ENCODE measurements around the gene NDUFAF8.

NDUFAF8 gene

GRCh38 chr17:81197409-81197795 is 41.7 kb upstream of the NDUFAF8 start:
- H4K20me1 ChIP-seq (ENCODE audit: control insufficient read depth, insufficient read depth, low read depth, low read length), result no peaks in the 10 kb centered on the region
- H3K4me2 ChIP-seq (ENCODE audit: low read length), result no peak overlapping the region
- H3F3A ChIP-seq (ENCODE audit: control insufficient read depth, insufficient read depth), result no peaks in the 10 kb centered on the region
- H3K4me3 ChIP-seq (ENCODE audit: low read length), result no peak overlapping the region
- peaks cover 6% of the 10 kb centered on the region for H3K4me1 ChIP-seq (ENCODE audit: control insufficient read depth, low read length)
- TF ChIP-seq CTCF (IDR thresholded peaks at IDR 0.05; ENCODE audit: low read depth, low read length, poor library complexity, severe bottlenecking), result no peak
- no peak for TF ChIP-seq EZH2phosphoT487 (IDR thresholded peaks at IDR 0.05; ENCODE audit: borderline replicate concordance, low read length)
- H3K9me2 ChIP-seq (replicated peaks; ENCODE audit: control insufficient read depth, low read length), result no peaks in the 10 kb centered on the region
- H3K36me3 ChIP-seq (ENCODE audit: control insufficient read depth, low read length), result no peaks in the 10 kb centered on the region
- H3K27me3 ChIP-seq (ENCODE audit: control insufficient read depth, low read length), result no peaks in the 10 kb centered on the region
- H3K9me3 ChIP-seq (ENCODE audit: control insufficient read depth, insufficient read depth, low read length), result no peaks in the 10 kb centered on the region
- no peak overlapping the region for H3K27ac ChIP-seq (ENCODE audit: low read depth, low read length)
- no peaks in the 10 kb centered on the region for H3K79me2 ChIP-seq (ENCODE audit: control insufficient read depth, low read length)

DNA sequence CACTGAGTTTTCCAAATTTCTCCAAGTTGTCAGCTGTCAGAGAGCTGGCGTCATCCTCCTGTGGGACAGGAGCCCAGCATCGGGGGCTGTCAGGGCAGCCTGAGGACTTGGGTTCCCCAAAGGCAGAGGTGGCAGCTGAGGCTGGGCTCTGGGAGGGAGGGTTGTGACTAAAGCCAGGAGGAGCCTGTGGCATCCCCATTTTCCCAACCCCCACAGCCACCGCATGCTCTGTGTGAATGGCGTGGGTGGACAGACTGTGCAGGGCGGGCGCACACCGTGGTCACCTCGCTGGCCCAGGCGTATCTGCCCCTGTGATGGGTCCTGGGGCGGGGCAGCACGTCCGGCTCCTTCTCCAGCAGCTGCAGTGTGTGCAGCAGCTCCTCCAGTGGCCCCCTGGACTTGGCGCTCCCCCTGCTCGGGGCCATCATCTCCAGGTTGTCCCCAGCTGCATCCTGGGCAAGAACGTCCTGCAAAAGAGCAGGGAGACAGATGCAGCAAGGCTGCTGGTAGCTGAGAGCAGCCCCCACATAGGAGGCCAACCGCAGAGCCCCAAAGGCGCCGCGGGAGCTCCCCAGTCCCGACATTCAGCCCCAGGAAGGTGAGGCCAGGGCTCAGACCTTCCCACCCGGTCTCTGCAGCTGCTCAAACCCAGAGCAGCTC is 41.2 kb upstream of the NDUFAF8 start:
- Histone ChIP-seq H3F3A (ENCODE audit: control insufficient read depth, insufficient read depth) (no peaks in the 10 kb centered on the region), H3K4me1 (ENCODE audit: control insufficient read depth, low read length) (peaks cover 6% of the 10 kb centered on the region), H4K20me1 (ENCODE audit: control insufficient read depth, insufficient read depth, low read depth, low read length) (no peaks in the 10 kb centered on the region), H3K36me3 (ENCODE audit: control insufficient read depth, low read length) (no peaks in the 10 kb centered on the region), H3K27me3 (ENCODE audit: control insufficient read depth, low read length) (no peaks in the 10 kb centered on the region), H3K79me2 (ENCODE audit: control insufficient read depth, low read length) (no peaks in the 10 kb centered on the region), H3K4me2 (ENCODE audit: low read length) (no peak overlapping the region), H3K9me2 (replicated peaks; ENCODE audit: control insufficient read depth, low read length) (no peaks in the 10 kb centered on the region), H3K4me3 (ENCODE audit: low read length) (no peak overlapping the region), H3K9me3 (ENCODE audit: control insufficient read depth, insufficient read depth, low read length) (no peaks in the 10 kb centered on the region), H3K27ac (ENCODE audit: low read depth, low read length) (no peak overlapping the region)
- TF ChIP-seq CTCF (IDR thresholded peaks at IDR 0.05; ENCODE audit: low read depth, low read length, poor library complexity, severe bottlenecking) (no peak), EZH2phosphoT487 (IDR thresholded peaks at IDR 0.05; ENCODE audit: borderline replicate concordance, low read length) (no peak)

DNA sequence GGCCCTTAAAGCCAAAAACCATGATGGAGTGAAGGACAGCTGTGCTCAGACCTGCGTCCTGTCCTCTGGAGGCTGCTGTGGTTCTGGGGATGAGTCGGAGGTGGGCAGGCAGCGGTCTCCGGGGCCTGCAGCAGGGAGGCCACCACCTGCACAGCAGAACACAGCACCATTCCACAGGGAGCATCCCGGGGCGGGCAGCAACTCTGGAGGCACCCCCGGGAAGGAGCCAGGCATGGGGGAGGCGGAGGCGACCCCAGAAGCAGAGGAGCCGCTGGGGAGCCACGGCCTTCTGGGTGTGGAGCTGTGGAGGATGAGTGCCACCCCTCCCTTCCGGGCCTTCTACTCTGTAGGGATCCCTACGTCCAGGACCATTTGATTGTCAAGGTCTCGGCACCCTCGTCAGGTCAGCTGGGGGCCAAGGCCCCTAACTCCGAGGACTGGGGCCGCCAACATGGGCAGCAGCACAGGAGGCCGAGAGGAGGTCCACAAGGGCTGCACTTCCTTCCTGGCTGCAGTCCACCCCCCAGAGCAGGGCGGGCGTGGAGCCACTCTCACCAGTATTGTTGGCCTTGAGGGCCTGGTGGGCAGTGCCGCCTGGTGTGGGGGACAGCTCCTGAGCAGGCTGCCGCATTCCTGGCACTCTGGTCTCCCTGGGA is 40.2 kb upstream of the NDUFAF8 start:
- no peaks in the 10 kb centered on the region for H4K20me1 ChIP-seq (ENCODE audit: control insufficient read depth, insufficient read depth, low read depth, low read length)
- H3K9me2 ChIP-seq (replicated peaks; ENCODE audit: control insufficient read depth, low read length), result no peaks in the 10 kb centered on the region
- H3K4me1 ChIP-seq (ENCODE audit: control insufficient read depth, low read length), result peaks cover 6% of the 10 kb centered on the region
- H3K36me3 ChIP-seq (ENCODE audit: control insufficient read depth, low read length), result no peaks in the 10 kb centered on the region
- H3F3A ChIP-seq (ENCODE audit: control insufficient read depth, insufficient read depth), result no peaks in the 10 kb centered on the region
- H3K79me2 ChIP-seq (ENCODE audit: control insufficient read depth, low read length), result no peaks in the 10 kb centered on the region
- no peaks in the 10 kb centered on the region for H3K9me3 ChIP-seq (ENCODE audit: control insufficient read depth, insufficient read depth, low read length)
- TF ChIP-seq EZH2phosphoT487 (IDR thresholded peaks at IDR 0.05; ENCODE audit: borderline replicate concordance, low read length), result no peak
- no peak overlapping the region for H3K4me2 ChIP-seq (ENCODE audit: low read length)
- no peak overlapping the region for H3K4me3 ChIP-seq (ENCODE audit: low read length)
- H3K27me3 ChIP-seq (ENCODE audit: control insufficient read depth, low read length), result no peaks in the 10 kb centered on the region
- no peak overlapping the region for H3K27ac ChIP-seq (ENCODE audit: low read depth, low read length)

DNA sequence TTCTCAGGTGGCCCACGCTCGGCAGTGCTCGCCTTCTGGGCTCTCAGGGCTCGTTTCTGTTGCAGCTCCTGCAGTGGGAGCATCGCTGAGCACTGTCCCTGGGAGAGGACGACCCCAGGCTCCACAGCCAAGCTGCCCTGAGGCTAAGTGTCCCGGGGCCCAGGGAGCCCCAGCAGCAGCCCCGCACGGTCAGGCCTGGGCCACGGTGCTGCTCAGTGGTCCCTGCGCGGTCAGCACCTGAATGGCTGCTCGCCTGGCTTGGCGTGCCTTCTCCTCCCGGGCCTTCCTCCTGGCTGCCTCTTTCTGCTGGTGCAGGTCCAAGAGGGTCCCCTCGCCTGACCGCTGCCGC is 39.7 kb upstream of the NDUFAF8 start:
- Histone ChIP-seq H3K4me3 (ENCODE audit: low read length) (no peak overlapping the region), H3K9me2 (replicated peaks; ENCODE audit: control insufficient read depth, low read length) (no peaks in the 10 kb centered on the region), H3K9me3 (ENCODE audit: control insufficient read depth, insufficient read depth, low read length) (no peaks in the 10 kb centered on the region), H3K36me3 (ENCODE audit: control insufficient read depth, low read length) (no peaks in the 10 kb centered on the region), H3K4me1 (ENCODE audit: control insufficient read depth, low read length) (peaks cover 6% of the 10 kb centered on the region), H3K27ac (ENCODE audit: low read depth, low read length) (no peak overlapping the region), H4K20me1 (ENCODE audit: control insufficient read depth, insufficient read depth, low read depth, low read length) (no peaks in the 10 kb centered on the region), H3K4me2 (ENCODE audit: low read length) (no peak overlapping the region), H3F3A (ENCODE audit: control insufficient read depth, insufficient read depth) (no peaks in the 10 kb centered on the region), H3K79me2 (ENCODE audit: control insufficient read depth, low read length) (no peaks in the 10 kb centered on the region), H3K27me3 (ENCODE audit: control insufficient read depth, low read length) (no peaks in the 10 kb centered on the region)
- no peak for TF ChIP-seq CTCF (IDR thresholded peaks at IDR 0.05; ENCODE audit: low read depth, low read length, poor library complexity, severe bottlenecking)
- no peak for TF ChIP-seq EZH2phosphoT487 (IDR thresholded peaks at IDR 0.05; ENCODE audit: borderline replicate concordance, low read length)

Measured in DOHH2 (cell line).